ENCODE data around the gene TFR2. TPM values are rescaled to one million over a fixed set of nuclear protein-coding genes. Genes with fewer than 3 reads are reported as not detected.

Gene TFR2
- total and polyA plus RNA-seq, 2 donors (not counting 1 experiment from before 2014, with no cell fraction given), result 0.16 TPM; not detected in 1

DNA sequence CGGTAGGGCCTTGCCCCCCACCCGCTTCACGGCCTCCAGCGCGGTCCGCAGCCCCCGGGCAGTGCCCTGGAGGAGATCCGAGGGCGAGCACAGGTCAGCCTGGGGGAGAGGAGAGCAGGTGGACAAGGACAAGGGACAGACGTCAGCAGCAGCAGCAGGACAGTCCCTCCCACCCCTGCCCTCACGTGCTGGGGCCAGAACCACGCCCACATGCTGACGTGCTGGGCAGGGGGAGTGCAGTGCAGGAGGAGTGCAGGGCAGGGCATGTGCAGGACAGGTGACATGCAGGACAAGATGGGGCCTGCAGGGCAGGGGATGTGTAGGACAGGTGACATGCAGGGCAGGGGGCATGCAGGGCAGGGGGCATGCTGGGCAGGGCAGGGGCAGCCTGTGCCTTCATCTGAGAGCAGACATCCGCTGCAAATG lies 66.1 kb downstream of the TFR2 start:
- Histone ChIP-seq H3K27ac (ENCODE audit: insufficient read depth, low read length) (no peak overlapping the region), H3K27me3 (ENCODE audit: control insufficient read depth, insufficient read depth, low read length) (no peaks in the 10 kb centered on the region), H3K9ac (ENCODE audit: insufficient read depth, low read length) (no peak overlapping the region), H3K4me3 (replicated peaks in 1 of 4; ENCODE audit: control extremely low read depth in 1 of 4, insufficient read depth in 1 of 4, low read depth in 3 of 4, low read length in 4 of 4) (no peak overlapping the region), H2AFZ (ENCODE audit: low read length) (no peak overlapping the region), H3K9me3 (ENCODE audit: control insufficient read depth, insufficient read depth, low read depth, low read length) (no peaks in the 10 kb centered on the region), H3K4me1 (ENCODE audit: control insufficient read depth, extremely low read depth, insufficient read depth, low read length) (no peaks in the 10 kb centered on the region), H3K36me3 (ENCODE audit: control insufficient read depth, insufficient read depth, low read length) (peaks cover 40% of the 10 kb centered on the region), H3K4me2 (ENCODE audit: extremely low read depth, insufficient read depth, low read length) (no peak overlapping the region), H3K79me2 (ENCODE audit: control insufficient read depth, insufficient read depth, low read length) (no peaks in the 10 kb centered on the region), H4K20me1 (ENCODE audit: control insufficient read depth, extremely low read depth, insufficient read depth, low read length) (no peaks in the 10 kb centered on the region)
- no peak for DNase-seq (ENCODE audit: low read depth in 2 of 2)
- no peak for TF ChIP-seq EZH2 (IDR thresholded peaks at IDR 0.05; ENCODE audit: low read length, missing control alignments)
- TF ChIP-seq, protein P1, sequence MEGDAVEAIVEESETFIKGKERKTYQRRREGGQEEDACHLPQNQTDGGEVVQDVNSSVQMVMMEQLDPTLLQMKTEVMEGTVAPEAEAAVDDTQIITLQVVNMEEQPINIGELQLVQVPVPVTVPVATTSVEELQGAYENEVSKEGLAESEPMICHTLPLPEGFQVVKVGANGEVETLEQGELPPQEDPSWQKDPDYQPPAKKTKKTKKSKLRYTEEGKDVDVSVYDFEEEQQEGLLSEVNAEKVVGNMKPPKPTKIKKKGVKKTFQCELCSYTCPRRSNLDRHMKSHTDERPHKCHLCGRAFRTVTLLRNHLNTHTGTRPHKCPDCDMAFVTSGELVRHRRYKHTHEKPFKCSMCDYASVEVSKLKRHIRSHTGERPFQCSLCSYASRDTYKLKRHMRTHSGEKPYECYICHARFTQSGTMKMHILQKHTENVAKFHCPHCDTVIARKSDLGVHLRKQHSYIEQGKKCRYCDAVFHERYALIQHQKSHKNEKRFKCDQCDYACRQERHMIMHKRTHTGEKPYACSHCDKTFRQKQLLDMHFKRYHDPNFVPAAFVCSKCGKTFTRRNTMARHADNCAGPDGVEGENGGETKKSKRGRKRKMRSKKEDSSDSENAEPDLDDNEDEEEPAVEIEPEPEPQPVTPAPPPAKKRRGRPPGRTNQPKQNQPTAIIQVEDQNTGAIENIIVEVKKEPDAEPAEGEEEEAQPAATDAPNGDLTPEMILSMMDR (conservative IDR thresholded peaks at IDR 0.05 in 1 of 2, IDR thresholded peaks at IDR 0.05 in 1 of 2; ENCODE audit: low read depth in 1 of 2, low read length in 2 of 2), result no peak

GRCh38 chr7:100574362-100575205 lies 66.8 kb downstream of the TFR2 start:
- Histone ChIP-seq H3K9me3 (ENCODE audit: control insufficient read depth, insufficient read depth, low read depth, low read length) (no peaks in the 10 kb centered on the region), H3K4me1 (ENCODE audit: control insufficient read depth, extremely low read depth, insufficient read depth, low read length) (no peaks in the 10 kb centered on the region), H3K79me2 (ENCODE audit: control insufficient read depth, insufficient read depth, low read length) (no peaks in the 10 kb centered on the region), H2AFZ (ENCODE audit: low read length) (no peak overlapping the region), H3K4me2 (ENCODE audit: extremely low read depth, insufficient read depth, low read length) (no peak overlapping the region), H3K27me3 (ENCODE audit: control insufficient read depth, insufficient read depth, low read length) (no peaks in the 10 kb centered on the region), H4K20me1 (ENCODE audit: control insufficient read depth, extremely low read depth, insufficient read depth, low read length) (no peaks in the 10 kb centered on the region), H3K27ac (ENCODE audit: insufficient read depth, low read length) (no peak overlapping the region), H3K4me3 (replicated peaks in 1 of 4; ENCODE audit: control extremely low read depth in 1 of 4, insufficient read depth in 1 of 4, low read depth in 3 of 4, low read length in 4 of 4) (no peak overlapping the region), H3K36me3 (ENCODE audit: control insufficient read depth, insufficient read depth, low read length) (peaks cover 35% of the 10 kb centered on the region), H3K9ac (ENCODE audit: insufficient read depth, low read length) (no peak overlapping the region)
- TF ChIP-seq, protein P1 (conservative IDR thresholded peaks at IDR 0.05 in 1 of 2, IDR thresholded peaks at IDR 0.05 in 1 of 2; ENCODE audit: low read depth in 1 of 2, low read length in 2 of 2), result no peak
- no peak for TF ChIP-seq EZH2 (IDR thresholded peaks at IDR 0.05; ENCODE audit: low read length, missing control alignments)
- no peak for DNase-seq (ENCODE audit: low read depth in 2 of 2)

- DNase-seq (ENCODE audit: low read depth in 2 of 2), result no peak
- H3K4me1 ChIP-seq (ENCODE audit: control insufficient read depth, extremely low read depth, insufficient read depth, low read length), result no peaks in the 10 kb centered on the region
- H4K20me1 ChIP-seq (ENCODE audit: control insufficient read depth, extremely low read depth, insufficient read depth, low read length), result no peaks in the 10 kb centered on the region
- TF ChIP-seq, protein P1 (conservative IDR thresholded peaks at IDR 0.05 in 1 of 2, IDR thresholded peaks at IDR 0.05 in 1 of 2; ENCODE audit: low read depth in 1 of 2, low read length in 2 of 2), result no peak
- no peak for TF ChIP-seq EZH2 (IDR thresholded peaks at IDR 0.05; ENCODE audit: low read length, missing control alignments)
- H3K4me2 ChIP-seq (ENCODE audit: extremely low read depth, insufficient read depth, low read length), result no peak within 1 kb of the TSS
- no peak within 1 kb of the TSS for H3K4me3 ChIP-seq (replicated peaks in 1 of 4; ENCODE audit: control extremely low read depth in 1 of 4, insufficient read depth in 1 of 4, low read depth in 3 of 4, low read length in 4 of 4)
- no peaks in the 10 kb centered on the region for H3K27me3 ChIP-seq (ENCODE audit: control insufficient read depth, insufficient read depth, low read length)
- H3K9me3 ChIP-seq (ENCODE audit: control insufficient read depth, insufficient read depth, low read depth, low read length), result no peaks in the 10 kb centered on the region
- H2AFZ ChIP-seq (ENCODE audit: low read length), result no peak within 1 kb of the TSS
- H3K27ac ChIP-seq (ENCODE audit: insufficient read depth, low read length), result no peak within 1 kb of the TSS
- H3K9ac ChIP-seq (ENCODE audit: insufficient read depth, low read length), result no peak within 1 kb of the TSS
- peaks cover 31% of the 10 kb centered on the region for H3K36me3 ChIP-seq (ENCODE audit: control insufficient read depth, insufficient read depth, low read length)
- no peaks in the 10 kb centered on the region for H3K79me2 ChIP-seq (ENCODE audit: control insufficient read depth, insufficient read depth, low read length)
Measured at GRCh38 chr7:100573691-100574361, 67.5 kb downstream of the TFR2 start, which contains the start of gene SAP25. Gene SAP25, minus strand, starts transcription at chr7:100573900. Its CDS starts 158 bp downstream, at chr7:100573742.

Data from fibroblast of lung (primary cell).